Astrocyte of the hippocampus (primary cell): ENCODE data around the gene COL7A1.

ENCODE experiments used
- DNase-seq: peaks from one replicate; pipeline ENCODE4 v3.0.0; 2011; ENCODE audit warnings: low read depth, low spot score

COL7A1 gene

GRCh38 chr3:48591886-48592518 is 3.1 kb downstream of the COL7A1 start:
- no peak for DNase-seq

GRCh38 chr3:48591436-48591835 is 3.7 kb downstream of the COL7A1 start:
- DNase-seq: no peak

- no peak for DNase-seq
These were observed 6.9 kb downstream of the COL7A1 start for GRCh38 chr3:48588230-48588629.

GRCh38 chr3:48587686-48588085 is 7.4 kb downstream of the COL7A1 start:
- no peak for DNase-seq

- no peak for DNase-seq
These were observed 9.7 kb downstream of the COL7A1 start for GRCh38 chr3:48585411-48585810.

GRCh38 chr3:48584836-48585235 is 10.3 kb downstream of the COL7A1 start:
- DNase-seq: no peak

- DNase-seq: no peak
These were observed 13.3 kb downstream of the COL7A1 start for GRCh38 chr3:48581621-48582481.

- no peak for DNase-seq
These were observed 18.5 kb downstream of the COL7A1 start for GRCh38 chr3:48576647-48577046.

- DNase-seq: no peak
These were observed 19.8 kb downstream of the COL7A1 start for GRCh38 chr3:48575366-48575765.

GRCh38 chr3:48573973-48574585 is 21.1 kb downstream of the COL7A1 start:
- DNase-seq: no peak

GRCh38 chr3:48572517-48572916 is 22.6 kb downstream of the COL7A1 start:
- no peak for DNase-seq

- no peak for DNase-seq
These were observed 23.2 kb downstream of the COL7A1 start for GRCh38 chr3:48571938-48572337.

- DNase-seq: no peak
These were observed 25.2 kb downstream of the COL7A1 start for GRCh38 chr3:48569808-48570450.

- no peak for DNase-seq
These were observed 25.7 kb downstream of the COL7A1 start for GRCh38 chr3:48569400-48569799.

GRCh38 chr3:48568476-48568875 is 26.7 kb downstream of the COL7A1 start:
- DNase-seq: no peak

GRCh38 chr3:48567500-48567899 is 27.6 kb downstream of the COL7A1 start:
- DNase-seq: no peak

- no peak for DNase-seq
These were observed 28.0 kb downstream of the COL7A1 start for GRCh38 chr3:48567090-48567489.

- no peak for DNase-seq
These were observed 28.7 kb downstream of the COL7A1 start for GRCh38 chr3:48566401-48566760.

GRCh38 chr3:48565591-48566400 is 29.3 kb downstream of the COL7A1 start:
- DNase-seq: peak; percentile 86

GRCh38 chr3:48565186-48565585 is 29.9 kb downstream of the COL7A1 start:
- DNase-seq: no peak

- no peak for DNase-seq
These were observed 30.5 kb downstream of the COL7A1 start for GRCh38 chr3:48564667-48565066.
